ENCODE measurements around the gene PRDX5.

DNA sequence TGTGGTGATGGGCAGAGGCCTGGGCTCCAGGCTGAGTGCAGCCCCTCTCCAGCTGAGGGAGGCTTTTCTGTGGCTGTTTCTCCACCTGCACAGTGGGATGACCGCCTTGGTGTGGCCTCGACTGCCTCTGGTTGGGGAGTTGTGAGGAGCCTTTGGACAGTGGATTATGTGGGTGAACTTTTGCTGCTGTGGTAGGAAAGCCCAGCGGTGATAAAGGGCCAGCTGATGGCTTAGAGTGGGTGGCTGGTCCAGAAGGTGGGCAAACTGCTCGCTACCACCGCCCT is 13.9 kb upstream of the PRDX5 start:
- TF ChIP-seq, protein P1, sequence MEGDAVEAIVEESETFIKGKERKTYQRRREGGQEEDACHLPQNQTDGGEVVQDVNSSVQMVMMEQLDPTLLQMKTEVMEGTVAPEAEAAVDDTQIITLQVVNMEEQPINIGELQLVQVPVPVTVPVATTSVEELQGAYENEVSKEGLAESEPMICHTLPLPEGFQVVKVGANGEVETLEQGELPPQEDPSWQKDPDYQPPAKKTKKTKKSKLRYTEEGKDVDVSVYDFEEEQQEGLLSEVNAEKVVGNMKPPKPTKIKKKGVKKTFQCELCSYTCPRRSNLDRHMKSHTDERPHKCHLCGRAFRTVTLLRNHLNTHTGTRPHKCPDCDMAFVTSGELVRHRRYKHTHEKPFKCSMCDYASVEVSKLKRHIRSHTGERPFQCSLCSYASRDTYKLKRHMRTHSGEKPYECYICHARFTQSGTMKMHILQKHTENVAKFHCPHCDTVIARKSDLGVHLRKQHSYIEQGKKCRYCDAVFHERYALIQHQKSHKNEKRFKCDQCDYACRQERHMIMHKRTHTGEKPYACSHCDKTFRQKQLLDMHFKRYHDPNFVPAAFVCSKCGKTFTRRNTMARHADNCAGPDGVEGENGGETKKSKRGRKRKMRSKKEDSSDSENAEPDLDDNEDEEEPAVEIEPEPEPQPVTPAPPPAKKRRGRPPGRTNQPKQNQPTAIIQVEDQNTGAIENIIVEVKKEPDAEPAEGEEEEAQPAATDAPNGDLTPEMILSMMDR (conservative IDR thresholded peaks at IDR 0.05): no peak
- TF ChIP-seq EZH2 (IDR thresholded peaks at IDR 0.05; ENCODE audit: low read depth): no peak

Measured in PC-9 (cell line).